HG03565 (cell line): Measurements from ENCODE around the gene TNFRSF14.

Source experiments
- ATAC-seq: cut with Tn5 transposase; IDR thresholded peaks from one replicate; pipeline ENCODE4 v1.9.1; 2021; ENCODE audit warnings: mild to moderate bottlenecking, moderate library complexity; ENCODE audit not compliant: unreplicated experiment

Gene TNFRSF14

DNA sequence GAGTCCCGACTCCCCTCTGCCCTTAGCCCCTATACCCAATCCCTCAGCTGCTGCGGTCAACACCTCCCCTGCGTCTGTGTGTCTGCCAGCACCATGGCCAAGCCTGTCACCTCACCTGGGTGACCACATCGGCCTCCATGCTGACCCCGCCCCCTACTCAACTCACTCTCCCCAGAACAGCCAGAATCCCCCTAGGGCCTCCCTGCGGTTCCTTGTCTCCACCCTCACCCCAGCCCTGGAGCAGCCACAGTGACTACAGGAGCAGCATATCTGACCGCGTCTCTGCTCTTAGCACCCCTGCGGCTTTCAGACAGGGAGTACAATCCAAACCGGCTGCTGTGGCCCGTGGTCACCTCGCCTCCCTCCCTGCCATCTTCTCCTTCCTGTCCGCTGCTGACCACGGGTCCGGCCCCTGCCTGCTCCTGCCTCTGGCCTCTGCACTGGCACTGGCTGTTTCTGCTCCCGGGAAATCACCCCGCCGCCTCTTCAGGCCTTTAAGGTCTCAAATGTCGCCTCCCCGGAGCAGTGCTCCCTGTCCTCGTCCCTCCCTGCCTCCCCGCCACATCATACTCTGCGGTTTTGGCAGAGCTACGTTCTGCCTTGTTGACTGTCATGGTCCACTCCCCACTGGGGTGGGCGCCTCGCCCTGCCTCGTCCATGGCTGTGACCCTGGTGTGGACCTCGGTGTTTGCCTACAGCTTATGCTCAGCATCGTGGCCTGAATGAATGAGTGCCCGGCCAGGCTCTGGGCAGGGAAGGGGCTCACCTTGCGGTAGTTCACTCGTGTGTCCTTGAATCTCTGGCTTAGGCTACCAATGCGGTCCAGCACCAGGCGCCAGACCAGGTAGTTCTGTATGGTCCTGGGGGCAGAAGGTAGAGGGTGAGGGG is 41.5 kb downstream of the TNFRSF14 start:
- no peak for ATAC-seq

DNA sequence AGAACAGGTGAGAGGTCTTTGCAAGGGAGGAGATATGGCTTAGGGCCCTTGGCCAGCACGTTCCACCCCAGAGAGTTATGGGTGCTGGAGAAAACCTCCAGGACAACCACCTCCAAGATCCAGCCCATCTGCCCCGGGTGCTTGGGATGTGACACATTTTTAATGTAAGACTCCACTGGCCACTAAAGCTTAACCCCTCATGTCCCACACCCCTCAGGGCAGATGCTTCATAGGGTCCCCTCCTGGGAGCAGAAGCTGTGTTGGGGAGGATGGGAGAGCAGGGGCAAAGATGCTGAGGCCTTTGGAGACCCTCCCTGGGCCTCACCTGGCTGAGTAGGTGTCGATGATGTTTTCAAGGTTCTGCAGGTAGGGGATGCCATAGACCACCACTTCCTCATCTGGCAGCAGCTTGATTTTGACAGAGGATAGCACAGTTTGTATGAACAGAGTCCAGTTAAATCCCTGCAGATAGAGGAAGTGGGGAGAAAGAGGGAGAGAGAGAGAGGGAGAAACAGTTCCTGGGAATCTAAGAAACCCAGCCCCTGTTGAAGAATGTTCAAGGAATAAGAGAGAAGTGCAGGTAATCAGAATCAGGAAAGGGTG is 42.3 kb downstream of the TNFRSF14 start:
- no peak for ATAC-seq

DNA sequence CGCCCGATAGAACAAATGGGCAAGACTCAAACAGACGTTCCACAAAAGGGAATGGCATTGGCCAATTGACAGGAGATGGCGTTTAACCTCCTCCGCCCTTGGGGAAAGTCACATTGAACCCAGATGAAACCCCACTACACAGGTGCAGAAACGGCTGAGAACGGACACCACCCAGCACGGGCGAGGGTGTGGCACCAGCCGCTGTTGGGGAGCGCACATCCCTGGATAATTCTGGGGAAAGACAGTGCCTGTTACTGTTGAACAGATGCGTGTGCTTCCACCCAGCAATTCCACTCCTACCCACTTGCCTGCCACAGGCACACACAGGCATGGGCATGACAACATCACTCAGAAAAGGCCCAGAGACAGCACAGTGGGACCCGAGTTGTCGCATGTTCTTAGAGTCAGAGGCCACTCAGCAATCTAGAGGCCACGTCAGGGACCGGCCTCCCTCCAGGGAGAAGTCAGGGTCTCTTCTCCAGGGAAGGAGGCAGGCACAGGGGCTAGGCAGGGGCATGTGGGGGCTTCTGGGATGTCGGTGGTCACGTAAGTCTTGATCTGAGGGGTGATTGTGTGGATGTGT is 45.6 kb downstream of the TNFRSF14 start:
- no peak for ATAC-seq

DNA sequence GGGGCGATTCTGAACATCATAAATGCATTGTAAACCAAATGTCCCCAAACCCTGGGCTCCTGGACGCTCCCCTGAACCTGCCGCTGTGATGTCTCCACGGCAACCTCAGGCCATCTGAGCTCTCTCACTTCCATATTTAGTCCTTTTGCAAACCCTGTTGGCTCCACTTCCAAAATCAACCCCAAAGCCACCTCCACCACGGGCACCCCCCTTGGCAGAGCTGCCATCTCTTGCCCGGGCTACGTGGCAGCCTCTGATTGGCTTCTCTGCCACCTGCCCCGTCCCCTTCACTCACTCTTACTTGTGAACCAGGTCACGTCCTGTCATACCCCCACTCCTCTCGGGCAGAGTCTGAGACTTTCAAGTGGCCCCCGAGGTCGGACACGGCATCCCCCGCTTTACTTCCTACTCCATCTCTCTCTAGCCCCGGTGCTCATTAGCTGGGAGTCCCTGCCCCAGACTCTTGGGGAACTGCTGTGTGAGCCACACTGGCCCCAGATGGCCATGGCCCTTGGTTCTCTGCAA is 46.2 kb downstream of the TNFRSF14 start:
- no peak for ATAC-seq

DNA sequence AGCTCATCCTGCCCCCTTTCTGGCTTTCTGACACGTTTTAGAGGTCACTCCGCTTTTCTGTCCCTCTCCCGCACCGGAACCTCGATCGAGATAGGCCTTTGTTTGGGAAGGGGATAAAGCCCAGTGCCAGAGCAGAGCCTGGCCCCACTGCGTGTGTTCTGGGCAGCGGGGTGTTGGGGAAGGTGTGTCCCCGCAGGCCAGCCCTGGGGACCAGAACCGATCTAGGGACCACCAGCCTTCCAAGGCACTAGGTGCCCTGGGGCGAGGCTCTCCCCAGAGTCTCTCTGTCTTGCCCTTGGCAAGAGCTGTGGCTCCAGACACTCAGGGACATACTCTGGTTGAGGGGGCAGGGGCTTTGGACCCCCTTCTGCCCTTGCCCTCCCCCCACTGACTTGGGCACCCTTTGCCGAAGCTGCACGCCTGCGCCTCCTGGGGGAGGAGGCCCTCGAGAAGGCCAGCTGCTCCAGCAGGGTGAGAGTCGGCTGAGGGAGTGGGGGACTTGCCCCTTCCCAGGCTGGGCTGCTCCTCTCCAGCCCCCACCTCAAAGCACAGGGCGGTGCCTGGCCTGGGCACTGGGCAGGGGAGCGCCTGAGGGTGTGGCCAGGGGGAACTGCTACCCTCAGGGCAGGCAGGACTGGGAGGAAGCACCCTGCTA is 46.8 kb downstream of the TNFRSF14 start:
- no peak for ATAC-seq

DNA sequence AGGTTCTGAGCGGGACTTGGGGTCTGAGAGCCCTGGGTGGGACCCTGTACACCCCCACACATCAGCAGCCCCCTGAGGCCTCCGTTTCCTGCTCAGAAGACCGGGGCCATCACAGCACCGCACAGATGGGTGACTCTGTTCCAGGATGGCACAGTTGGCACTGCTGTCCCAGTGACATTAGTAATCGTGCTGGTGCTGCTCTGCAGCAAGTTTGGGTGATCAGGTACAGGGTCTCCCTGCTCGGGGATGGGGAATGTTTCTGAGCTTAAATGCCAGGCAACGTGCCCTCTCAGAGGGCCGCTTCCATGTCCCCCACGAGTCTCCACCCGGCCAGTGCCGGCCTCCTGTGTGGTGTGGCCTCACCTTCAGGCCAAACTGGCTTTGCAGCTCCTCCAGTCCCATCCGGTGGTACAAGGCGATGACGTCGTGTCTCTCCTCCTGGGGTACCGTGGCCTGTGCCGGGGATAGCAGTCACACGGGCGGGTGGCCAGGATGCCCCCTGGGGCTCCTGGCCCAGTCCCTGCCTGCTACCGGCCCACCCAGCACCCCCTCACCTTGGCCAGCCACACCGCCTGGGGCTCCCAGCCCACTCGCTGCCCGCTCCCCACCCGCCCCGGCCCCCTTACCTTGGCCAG is 47.5 kb downstream of the TNFRSF14 start:
- ATAC-seq = no peak

DNA sequence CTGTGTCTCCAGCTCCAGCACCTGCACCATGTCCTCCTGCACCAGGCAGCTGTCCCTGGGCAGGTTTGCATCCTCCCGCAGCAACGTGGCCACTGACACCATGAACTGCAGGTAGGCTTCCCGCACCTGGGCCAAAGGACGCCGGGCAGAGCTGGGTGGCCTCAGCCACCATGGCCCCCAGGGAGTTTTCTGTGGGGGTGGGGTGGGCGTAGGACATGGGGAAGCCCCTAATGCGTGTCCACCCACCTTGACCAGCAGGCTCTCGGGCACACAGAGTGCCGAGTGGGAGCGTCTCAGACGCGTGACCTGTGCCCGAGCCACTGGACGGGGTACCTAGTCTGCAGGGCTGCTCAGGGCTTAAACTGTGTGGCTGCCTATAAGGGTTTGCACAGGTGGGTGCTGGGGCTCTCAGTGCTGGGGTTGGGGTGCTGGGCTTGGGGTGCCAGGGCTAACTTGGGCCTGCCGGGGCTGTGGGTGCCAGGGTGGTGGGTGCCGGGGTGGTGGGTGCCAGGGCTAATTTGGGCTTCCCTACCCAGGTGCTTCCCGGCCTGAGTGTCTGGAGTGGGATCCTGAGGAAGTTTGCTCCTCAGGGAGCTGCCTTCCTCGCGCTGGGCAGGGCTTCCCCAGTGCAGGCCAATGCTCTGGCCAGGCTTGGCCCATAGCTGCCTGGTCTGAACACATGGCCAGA is 48.1 kb downstream of the TNFRSF14 start:
- ATAC-seq = no peak

DNA sequence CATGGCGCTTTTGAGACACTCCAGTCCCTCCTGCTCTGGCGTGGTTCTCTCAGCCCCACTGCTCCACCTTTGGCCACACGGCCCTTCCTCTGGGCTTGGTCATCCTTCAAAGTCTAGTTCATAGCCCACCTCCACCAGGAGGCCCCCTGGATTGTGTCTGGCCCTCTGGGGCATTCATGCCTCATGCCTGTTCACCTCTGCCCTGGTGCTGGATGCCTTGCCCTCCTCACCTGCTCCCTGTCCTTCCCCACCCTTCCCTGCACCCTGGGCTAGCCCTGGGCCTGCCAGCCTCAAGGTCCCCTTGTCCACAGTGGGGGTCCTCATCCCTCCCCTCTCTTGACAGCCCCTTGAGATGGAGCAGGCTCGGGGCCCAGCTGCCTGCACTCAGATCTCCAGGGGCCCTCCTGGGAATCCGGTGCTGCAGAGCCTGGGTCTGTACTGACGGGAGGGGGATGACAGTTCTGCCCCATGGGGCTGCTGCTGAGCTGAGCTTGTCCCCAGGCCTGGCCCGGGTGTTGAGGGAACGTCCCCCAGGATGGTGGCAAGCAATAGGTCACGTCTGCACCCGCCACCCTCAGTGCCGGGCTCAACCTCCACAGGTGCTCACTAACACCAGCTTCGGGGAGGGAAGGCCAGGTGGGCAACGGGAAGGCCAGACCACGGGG is 48.8 kb downstream of the TNFRSF14 start:
- no peak for ATAC-seq

DNA sequence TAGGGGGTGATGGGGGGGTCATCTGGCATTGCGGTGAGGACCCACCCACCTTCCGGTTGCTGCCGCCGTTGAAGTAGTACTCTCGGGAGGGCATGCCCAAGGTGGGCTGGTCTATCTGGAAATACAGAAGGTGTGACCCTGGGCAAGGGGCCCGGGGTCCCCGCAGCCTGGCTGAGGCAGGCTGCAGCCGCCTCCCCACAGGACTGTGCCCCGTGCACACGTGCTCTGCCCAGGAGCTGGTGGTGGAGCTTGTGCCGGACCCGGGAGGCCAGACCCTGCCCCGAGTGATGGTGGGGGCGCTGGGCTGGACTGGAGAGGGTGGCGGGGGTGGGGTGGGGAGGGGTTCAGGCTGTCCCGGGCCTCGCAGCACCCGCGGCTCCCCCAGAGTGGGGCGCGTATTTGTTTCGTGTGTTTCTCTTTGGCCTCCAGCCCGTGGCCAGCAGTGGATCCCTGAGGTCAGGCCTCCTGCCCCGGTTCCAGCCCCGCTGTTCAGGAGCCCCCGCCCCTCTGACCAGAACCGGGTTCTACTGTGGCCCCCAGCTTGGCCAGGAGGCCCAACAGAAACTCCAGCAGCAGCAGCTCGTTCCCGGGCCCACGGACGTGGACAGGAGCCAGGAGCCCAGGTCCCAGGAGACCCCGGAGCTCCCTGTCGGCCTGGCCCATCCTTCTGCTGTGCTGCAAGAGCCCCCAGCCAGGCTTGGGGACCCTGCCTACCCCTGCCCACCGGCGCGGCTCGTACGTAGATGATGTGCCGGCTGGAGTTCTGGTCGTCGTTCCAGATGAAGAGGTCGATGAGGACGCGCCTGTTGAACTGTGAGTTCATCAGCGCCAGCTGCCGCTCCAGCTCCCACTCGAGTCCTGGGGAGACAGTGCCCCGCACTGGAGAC is 49.6 kb downstream of the TNFRSF14 start:
- ATAC-seq = no peak

DNA sequence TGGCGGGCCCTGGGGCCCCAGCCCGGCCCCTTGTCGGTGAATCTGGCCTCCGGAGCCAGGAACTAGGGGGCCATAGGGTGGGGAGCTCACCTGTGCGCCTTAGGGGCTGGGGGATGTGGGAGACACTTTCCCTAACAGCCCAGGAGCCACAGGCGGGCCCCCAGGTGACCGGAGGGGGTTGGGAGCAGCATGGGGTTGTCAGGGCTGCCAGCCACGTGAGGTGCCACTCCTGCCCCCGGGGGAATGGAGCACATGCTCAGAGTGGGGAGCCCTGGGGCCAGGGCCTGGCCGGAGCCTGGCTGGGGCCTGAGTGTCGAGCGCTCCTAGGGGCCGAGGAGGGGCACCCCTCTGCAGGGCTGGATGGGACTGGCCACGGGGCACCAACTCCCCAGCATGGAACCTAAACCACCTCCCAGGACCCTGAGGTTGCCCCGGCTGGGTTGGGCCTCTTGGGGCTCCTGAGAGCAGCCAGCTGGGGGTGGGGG is 50.3 kb downstream of the TNFRSF14 start:
- ATAC-seq = no peak

DNA sequence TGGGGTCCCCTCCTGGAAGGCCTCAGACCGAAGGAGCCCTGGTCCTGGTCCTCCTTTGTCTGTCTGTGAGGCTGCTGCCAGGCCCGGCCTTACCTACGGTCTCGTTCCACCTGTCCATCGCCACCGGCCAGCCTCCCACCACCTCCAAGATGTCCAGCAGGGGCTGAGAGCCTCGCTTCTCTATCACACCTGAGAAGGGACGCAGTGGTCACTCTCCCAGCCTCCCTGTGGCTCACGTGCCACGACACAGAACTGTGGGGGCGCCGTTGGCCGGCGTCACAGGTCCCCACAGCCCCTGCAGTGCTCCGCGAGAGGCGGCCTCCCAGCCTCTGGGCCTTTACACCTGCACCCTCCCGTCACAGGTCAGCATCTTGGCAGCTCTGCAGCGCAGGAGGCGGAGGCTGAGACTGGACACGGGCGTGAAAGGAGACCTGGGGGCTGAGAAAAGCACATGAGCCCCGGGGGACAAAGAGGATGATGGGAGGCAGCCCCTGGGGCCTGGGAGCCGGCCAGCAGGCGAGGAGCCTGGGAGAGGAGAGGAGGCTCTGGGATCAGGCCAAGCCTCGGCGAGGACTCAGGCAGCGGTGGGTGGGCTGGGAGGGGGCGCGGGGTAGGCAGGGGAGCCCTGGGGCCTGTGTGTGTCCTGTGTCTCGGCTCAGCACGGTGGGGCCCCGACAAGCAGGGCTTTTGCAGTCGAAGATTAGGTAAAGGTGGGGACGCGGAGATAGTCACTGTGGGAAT is 50.9 kb downstream of the TNFRSF14 start:
- no peak for ATAC-seq

DNA sequence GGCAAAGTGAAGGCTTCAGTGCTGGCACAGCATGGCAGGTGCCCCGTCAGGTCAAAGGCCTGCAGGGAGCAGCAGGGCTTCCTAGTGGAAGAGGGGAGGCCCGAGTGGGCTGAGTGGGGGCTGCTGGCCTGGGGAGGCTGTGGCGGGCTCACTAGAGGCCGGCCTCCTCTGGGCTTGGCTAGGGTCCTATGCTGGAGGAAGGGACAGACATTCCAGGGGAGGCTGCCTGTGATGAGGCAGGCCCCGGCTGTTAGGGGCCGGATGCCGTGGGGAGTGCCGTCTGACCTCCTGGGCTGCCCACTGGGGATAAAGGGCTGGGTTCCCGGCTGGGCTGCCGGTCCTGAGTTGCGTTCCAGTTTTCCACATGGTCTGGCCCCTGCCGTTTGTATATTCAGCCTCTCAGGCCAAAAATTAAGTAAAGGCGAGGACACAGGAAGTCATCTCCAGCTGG is 51.5 kb downstream of the TNFRSF14 start:
- no peak for ATAC-seq

DNA sequence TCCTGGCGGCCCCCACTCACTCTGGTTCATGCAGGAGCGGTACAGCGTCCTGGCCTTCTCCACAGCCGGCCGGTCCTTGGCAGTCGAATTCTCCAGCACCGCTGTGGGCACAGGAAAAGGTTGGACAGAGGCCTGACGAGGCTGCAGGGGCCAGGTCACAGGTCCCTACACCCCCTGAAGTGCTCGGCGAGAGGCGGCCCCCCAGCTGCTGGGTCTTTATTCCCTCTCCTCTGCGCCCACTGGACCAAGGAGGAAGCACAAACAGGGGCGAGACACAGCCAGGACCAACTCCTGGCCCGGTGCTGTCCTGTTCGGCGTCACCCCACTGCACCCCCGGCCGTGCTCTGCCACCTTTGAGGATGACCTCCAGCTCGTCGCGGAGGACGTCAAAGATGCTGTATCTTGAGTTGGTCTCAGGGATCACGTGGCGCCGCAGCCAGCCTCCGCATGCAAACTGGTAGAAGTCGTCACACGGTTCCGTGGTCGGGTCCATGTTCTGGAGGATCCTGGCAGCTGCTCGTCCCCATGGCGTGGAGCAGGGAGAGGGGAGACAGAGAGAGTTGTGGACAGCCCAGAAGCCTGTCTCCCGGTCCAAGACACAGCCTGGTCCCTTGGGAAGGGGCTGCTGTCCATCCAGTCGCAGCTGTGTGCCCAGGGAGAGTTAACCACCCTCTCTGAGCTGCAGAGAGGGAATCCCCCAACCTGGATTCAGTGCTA is 53.3 kb downstream of the TNFRSF14 start:
- no peak for ATAC-seq

DNA sequence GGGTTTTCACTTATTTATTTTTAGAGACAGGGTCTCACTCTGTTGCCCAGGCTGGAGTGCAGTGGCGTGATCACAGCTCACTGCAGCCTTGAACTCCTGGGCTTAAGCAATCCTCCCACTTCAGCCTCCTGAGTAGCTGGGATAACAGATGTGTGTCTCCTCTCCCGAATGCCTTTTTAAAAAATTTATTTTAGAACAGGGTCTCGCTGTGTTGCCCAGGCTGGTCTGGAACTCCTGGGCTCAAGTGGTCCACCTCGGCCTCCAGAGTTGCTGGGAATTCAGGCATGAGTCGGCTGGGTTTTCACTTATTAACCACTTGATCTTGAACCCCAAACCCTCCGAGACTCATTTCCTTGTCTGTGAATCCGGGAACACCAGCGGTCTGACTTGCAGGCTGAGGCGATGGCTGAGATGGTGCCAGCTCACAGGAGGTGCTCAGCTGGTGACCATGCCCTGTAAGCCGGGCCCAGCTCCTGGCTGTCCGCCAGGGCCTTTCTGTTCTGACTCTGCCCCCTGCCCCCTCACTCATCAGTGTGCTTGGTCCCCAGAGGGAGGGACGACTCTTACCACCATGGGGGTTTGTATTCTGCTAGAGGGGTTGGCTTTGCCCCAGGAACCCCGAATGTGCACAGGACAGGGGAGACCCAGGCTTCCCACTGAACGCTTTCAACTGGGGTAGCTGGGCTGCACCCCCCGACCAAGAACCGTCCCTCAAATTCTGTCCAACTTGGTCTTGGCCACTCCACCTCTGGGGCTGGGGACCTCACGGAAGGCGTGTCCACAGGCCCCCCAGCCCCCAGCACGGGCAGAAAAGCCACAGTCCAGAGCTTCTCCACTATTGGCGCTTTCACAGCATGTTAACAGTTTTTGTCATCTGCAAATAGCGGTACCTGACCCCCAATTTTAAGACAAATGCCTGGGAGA is 54.1 kb downstream of the TNFRSF14 start:
- no peak for ATAC-seq

DNA sequence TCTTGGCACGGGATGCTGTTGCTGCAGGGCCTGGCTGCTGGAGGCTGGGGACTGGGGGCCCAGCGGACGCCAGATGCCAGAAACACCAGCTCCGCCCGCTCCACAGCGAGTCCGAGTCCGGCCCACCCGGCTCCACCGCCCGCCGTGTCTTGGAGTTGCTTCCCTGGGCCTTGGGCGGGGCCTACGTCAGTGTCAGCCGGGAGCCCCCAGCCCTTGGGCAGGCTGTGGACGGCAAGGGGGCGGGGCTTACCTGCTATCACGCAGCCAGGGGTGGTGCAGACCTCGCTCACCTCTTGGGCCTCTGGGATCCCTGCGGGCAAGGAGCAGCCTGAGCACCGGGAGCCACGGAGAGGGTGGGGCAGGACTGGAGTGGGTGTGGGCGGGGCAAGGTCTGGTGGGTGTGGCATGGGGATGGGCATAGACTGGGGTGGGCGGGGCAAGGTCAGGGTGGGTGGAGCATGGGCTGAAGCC is 54.9 kb downstream of the TNFRSF14 start:
- no peak for ATAC-seq
